Pancreas (tissue), 10 donors: Measurements from ENCODE around the gene TNRC6B. TPM values are rescaled to one million over a fixed set of nuclear protein-coding genes. Genes with fewer than 3 reads are reported as not detected.

Source experiments
- ATAC-seq, 4 donors: fragments of 200-7000 bp; cut with Tn5 transposase; one replicate each; pipeline versions ENCODE4 v1.8.0 to v1.9.1; 2020; ENCODE audit warnings: mild to moderate bottlenecking in 4 of 4, moderate library complexity in 4 of 4
- DNase-seq, 6 donors: peaks; one replicate each; pipeline ENCODE4 v3.0.0-alpha.2; 2020
- FAIRE-seq: peaks from 2 replicates; lab custom pipeline; 2012; peaks lifted over from hg19 to GRCh38; lab: Jason Lieb, UNC
- H3K27ac ChIP-seq, 4 donors: fragments of 200-600 bp; sonication (generic); 1 replicate in 3 of 4; 2 replicates in 1 of 4; pipeline versions ENCODE4 v1.5.0 to v1.8.0; 2020
- H3K27me3 ChIP-seq, 4 donors: fragments of 200-600 bp; one replicate each; pipeline ENCODE4 v1.8.0; 2021
- H3K36me3 ChIP-seq, 3 donors: fragments of 200-600 bp; sonication (generic) in 1 of 3; one replicate each; pipeline versions ENCODE4 v1.5.0 to v1.8.0; 2020 to 2021
- H3K4me1 ChIP-seq, 3 donors: fragments of 200-600 bp; one replicate each; pipeline ENCODE4 v1.8.0; 2021
- H3K4me3 ChIP-seq, 4 donors: fragments of 200-600 bp; sonication (generic) in 2 of 4; one replicate each; pipeline versions ENCODE4 v1.5.0 to v1.8.0; 2020 to 2021
- H3K9me3 ChIP-seq, 4 donors: fragments of 200-600 bp; one replicate each; pipeline ENCODE4 v1.8.0; 2021
- WGBS, 2 donors: extraction: QIAGEN DNeasy Blood & Tissue Kit; methylation state at CpG; one replicate each; pipeline ENCODE4 v1.1.7; 2013; 5-methylcytosine and 5-hydroxymethylcytosine counted together
- intact Hi-C, 3 donors: fragments of 100-400 bp; cut with DNase I; formaldehyde crosslinking; loops; one replicate each; pipeline versions ENCODE4 v1.11.1 to v1.14.2; 2022
- polyA plus RNA-seq, 2 donors: library from polyadenylated mRNA; stranded (reverse); fragments of 200-250 nt; gene quantifications; one replicate each; pipeline ENCODE4 v1.2.3, GENCODE V29; 2013
- total RNA-seq, 6 donors: library from RNA; stranded (reverse); fragmentation: NEBNext Ultra II Directional in 4 of 6; extraction: Animal tissue kit (Norgen Biotek cat#: 25700) in 4 of 6; gene quantifications; one replicate each; pipeline versions ENCODE4 v1.2.1 to v1.2.4, GENCODE V29; 2021 to 2023
- TF ChIP-seq, protein P1 (sequence below), 4 donors: fragments of 200-600 bp; sonication (generic) in 3 of 4; IDR thresholded peaks; one replicate each; pipeline versions ENCODE4 v1.5.0 to v1.8.0; 2021; ENCODE audit warnings: antibody characterized with exemption in 4 of 4
- donor health status: healthy with polysubstance abuse.
- donor health status: DM: no; HTN: no; CAD: no; lungs with moderate emphysema.
- donor health status: DM: no; HTN: no; CAD: no.
- donor health status: control.
- donor health status: control.
- donor health status: Bipolar disorder and iron deficiency.
- donor health status: DM: yes; HTN: yes; CAD: no.
- donor health status: DM: no; HTN: no; CAD: no.
- donor health status: DM: no; HTN: no; CAD: no.
- donor health status: DM: yes; HTN: yes; CAD: no.

TNRC6B gene
- total and polyA plus RNA-seq, 8 donors, result 2.2 to 31.3 (median 21.0) TPM

DNA sequence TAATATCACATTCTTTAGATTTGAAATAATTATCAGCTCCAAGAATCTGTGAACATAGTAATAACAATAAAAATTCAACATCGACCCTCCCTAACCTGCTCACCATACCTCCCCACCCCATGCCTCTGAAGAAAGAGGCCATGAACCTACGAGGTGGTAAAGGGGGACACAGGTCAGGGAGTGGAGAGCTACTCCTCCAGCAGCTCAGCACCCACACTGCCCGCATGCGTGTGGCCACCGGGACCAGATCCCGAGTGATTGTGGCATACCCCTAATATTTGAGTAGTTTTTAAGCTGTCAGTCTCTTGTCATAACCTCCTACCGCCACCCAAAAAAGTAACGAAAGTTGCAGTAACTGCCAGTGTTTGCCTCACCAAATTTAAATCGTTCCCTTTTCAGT is 151.7 kb downstream of the TNRC6B start:
- Histone ChIP-seq H3K36me3 (peaks cover 0 to 15% (median 0%) of the 10 kb centered on the region in 3 donors), H3K4me1 (no peaks in the 10 kb centered on the region), H3K27ac (no peak overlapping the region), H3K27me3 (no peaks in the 10 kb centered on the region), H3K9me3 (no peaks in the 10 kb centered on the region), H3K4me3 (no peak overlapping the region)
- FAIRE-seq (no peak), ATAC-seq (no peak), DNase-seq (no peak)
- intact Hi-C loops, result no loop called here
- WGBS, 2 donors, result 90 to 93% methylated on average over 9 of the region's 9 CpGs
- TF ChIP-seq, protein P1, sequence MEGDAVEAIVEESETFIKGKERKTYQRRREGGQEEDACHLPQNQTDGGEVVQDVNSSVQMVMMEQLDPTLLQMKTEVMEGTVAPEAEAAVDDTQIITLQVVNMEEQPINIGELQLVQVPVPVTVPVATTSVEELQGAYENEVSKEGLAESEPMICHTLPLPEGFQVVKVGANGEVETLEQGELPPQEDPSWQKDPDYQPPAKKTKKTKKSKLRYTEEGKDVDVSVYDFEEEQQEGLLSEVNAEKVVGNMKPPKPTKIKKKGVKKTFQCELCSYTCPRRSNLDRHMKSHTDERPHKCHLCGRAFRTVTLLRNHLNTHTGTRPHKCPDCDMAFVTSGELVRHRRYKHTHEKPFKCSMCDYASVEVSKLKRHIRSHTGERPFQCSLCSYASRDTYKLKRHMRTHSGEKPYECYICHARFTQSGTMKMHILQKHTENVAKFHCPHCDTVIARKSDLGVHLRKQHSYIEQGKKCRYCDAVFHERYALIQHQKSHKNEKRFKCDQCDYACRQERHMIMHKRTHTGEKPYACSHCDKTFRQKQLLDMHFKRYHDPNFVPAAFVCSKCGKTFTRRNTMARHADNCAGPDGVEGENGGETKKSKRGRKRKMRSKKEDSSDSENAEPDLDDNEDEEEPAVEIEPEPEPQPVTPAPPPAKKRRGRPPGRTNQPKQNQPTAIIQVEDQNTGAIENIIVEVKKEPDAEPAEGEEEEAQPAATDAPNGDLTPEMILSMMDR (IDR thresholded peaks at IDR 0.05), result no peak

DNA sequence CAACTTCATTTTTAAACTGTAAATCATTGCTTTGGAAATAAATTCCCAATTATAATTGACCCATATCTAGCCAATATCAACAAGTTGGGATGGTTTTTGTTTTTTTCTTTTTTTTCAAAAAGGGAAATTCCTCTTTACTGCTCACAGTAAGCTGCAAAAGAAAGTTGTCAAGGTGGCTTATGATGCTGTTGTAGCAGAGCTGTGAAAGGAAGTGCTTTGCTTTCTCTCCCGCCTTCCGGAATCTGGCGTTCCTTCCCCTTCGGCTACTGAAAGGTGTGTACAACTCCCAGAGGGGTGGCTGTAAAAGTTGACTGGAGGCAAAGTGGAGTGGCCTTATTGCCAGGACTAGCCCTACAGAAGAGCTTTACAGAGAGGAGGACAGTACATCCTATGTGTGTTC is 152.4 kb downstream of the TNRC6B start:
- H3K27me3 ChIP-seq, result no peaks in the 10 kb centered on the region
- no peak overlapping the region for H3K27ac ChIP-seq
- no peak for ATAC-seq
- H3K36me3 ChIP-seq, result peaks cover 0 to 15% (median 0%) of the 10 kb centered on the region in 3 donors
- intact Hi-C loops, result no loop called here
- TF ChIP-seq, protein P1 (IDR thresholded peaks at IDR 0.05), result no peak
- WGBS, 2 donors, result 94 to 96% methylated on average over 4 of the region's 4 CpGs
- H3K9me3 ChIP-seq, result no peaks in the 10 kb centered on the region
- no peaks in the 10 kb centered on the region for H3K4me1 ChIP-seq
- no peak for DNase-seq
- FAIRE-seq, result no peak
- no peak overlapping the region for H3K4me3 ChIP-seq

DNA sequence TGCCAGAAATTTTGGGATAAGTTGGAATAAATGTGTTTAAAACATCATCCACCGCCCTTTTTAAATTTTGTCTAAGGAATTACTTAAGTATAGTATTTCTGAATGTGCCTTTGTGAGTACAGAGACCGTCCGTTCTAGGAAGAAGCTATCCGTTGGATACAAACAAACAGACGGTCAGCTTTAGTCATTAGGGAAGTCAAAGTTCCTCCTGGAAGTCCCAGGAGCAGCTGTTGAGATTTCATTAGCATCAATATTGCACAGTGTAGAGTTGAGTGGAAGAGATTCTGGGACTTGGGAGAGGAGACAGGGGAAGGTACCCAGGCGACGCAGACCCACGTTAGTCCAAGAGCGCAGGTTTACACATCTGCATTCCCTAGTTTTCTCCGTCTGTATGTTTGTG is 152.9 kb downstream of the TNRC6B start:
- Histone ChIP-seq H3K27ac (no peak overlapping the region), H3K27me3 (no peaks in the 10 kb centered on the region), H3K4me1 (no peaks in the 10 kb centered on the region), H3K4me3 (no peak overlapping the region), H3K9me3 (no peaks in the 10 kb centered on the region), H3K36me3 (peaks cover 0 to 10% (median 0%) of the 10 kb centered on the region in 3 donors)
- FAIRE-seq (no peak), DNase-seq (no peak), ATAC-seq (no peak)
- intact Hi-C loops, result no loop called here
- WGBS, 2 donors, result 85 to 94% methylated on average over 10 of the region's 10 CpGs
- TF ChIP-seq, protein P1 (IDR thresholded peaks at IDR 0.05), result no peak

DNA sequence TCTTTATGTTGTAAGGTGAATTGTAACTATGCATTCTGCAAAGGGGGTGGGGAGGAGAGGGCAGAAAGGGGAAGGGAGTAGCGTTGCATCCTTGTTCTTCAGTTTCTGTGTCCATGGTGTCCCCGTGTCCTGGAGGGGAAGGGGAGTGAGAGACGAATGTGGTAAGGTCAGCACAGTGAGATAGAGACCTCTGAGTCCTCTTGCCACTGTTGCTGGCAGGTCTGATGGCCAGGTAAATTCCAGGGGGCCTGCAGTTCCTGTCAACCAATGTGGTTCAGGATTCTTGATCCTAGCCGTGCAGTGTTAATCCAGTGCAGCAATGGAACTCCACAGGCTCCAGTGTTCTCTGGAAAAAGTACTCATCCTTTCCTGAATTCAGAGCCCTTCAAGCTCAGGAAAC is 154.0 kb downstream of the TNRC6B start:
- DNase-seq (no peak), ATAC-seq (no peak), FAIRE-seq (no peak)
- Histone ChIP-seq H3K4me1 (no peaks in the 10 kb centered on the region), H3K27ac (no peak overlapping the region), H3K9me3 (no peaks in the 10 kb centered on the region), H3K27me3 (no peaks in the 10 kb centered on the region), H3K4me3 (no peak overlapping the region), H3K36me3 (peaks cover 0 to 4% (median 0%) of the 10 kb centered on the region in 3 donors)
- TF ChIP-seq, protein P1 (IDR thresholded peaks at IDR 0.05), result no peak
- intact Hi-C loops, result no loop called here
- 78 to 90% methylated on average over 4 of the region's 4 CpGs for WGBS, 2 donors

DNA sequence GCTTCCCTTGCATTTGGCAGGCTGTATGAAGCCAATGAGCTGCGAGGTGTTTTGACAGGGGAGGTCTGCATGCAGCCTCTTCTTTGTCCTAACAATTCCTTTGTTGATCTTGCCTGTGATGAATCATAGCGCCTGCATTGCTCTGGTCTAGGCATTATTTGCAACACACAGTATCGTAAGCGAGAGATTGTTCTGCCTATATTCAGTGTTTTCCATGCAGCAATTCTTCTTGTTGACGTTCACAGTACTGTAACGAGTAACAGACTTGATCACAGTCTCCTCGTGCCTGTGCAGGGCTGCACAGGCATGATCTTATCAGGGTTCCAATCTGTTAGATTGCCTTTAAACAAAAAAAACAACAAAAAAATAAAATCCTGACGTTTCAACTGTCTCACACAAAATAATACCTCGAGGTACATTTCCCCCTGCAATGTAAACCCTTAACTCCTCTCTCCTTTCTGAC is 154.6 kb downstream of the TNRC6B start:
- DNase-seq (no peak), FAIRE-seq (no peak), ATAC-seq (no peak)
- H3K9me3 ChIP-seq, result no peaks in the 10 kb centered on the region
- TF ChIP-seq, protein P1 (IDR thresholded peaks at IDR 0.05), result no peak
- H3K4me1 ChIP-seq, result no peaks in the 10 kb centered on the region
- no peak overlapping the region for H3K4me3 ChIP-seq
- peaks cover 0 to 4% (median 0%) of the 10 kb centered on the region in 3 donors for H3K36me3 ChIP-seq
- H3K27ac ChIP-seq, result no peak overlapping the region
- intact Hi-C loops, result no loop called here
- no peaks in the 10 kb centered on the region for H3K27me3 ChIP-seq
- 80 to 81% methylated on average over 9 of the region's 9 CpGs for WGBS, 2 donors
